Brain microvascular endothelial cell (primary cell): ENCODE data around the gene F13B.

Experiments
- DNase-seq: peaks from one replicate; pipeline ENCODE4 v3.0.0-alpha.2; 2020
- H3K27ac ChIP-seq: fragments of 250-450 bp; sonication (Bioruptor Pico); 2 replicates; pipeline ENCODE4 v1.5.1; 2020; ENCODE audit warnings: mild to moderate bottlenecking, moderate library complexity
- H3K27me3 ChIP-seq: fragments of 250-450 bp; sonication (Bioruptor Pico); replicated peaks from 2 replicates; pipeline ENCODE4 v1.5.1; 2020; ENCODE audit warnings: mild to moderate bottlenecking
- H3K36me3 ChIP-seq: fragments of 250-450 bp; sonication (Bioruptor Pico); replicated peaks from 2 replicates; pipeline ENCODE4 v1.5.1; 2020; ENCODE audit warnings: mild to moderate bottlenecking
- H3K4me3 ChIP-seq: 2 replicates; pipeline ENCODE4 v1.5.1; 2011; ENCODE audit warnings: low read depth, mild to moderate bottlenecking, control low read depth, low read length, moderate library complexity
- in situ Hi-C: cut with HindIII; loops from 2 replicates; pipeline ENCODE4 v1.10.0; 2017; ENCODE audit warnings: low sequenced_read_pairs, low pct_ligation_motif_present
- TF ChIP-seq, protein P1 (sequence below): IDR thresholded peaks from 2 replicates; pipeline ENCODE4 v1.5.1; 2011; ENCODE audit warnings: low read depth, mild to moderate bottlenecking, moderate library complexity, low read length, control low read depth, inconsistent platforms; ENCODE audit errors: missing control alignments

F13B gene

DNA sequence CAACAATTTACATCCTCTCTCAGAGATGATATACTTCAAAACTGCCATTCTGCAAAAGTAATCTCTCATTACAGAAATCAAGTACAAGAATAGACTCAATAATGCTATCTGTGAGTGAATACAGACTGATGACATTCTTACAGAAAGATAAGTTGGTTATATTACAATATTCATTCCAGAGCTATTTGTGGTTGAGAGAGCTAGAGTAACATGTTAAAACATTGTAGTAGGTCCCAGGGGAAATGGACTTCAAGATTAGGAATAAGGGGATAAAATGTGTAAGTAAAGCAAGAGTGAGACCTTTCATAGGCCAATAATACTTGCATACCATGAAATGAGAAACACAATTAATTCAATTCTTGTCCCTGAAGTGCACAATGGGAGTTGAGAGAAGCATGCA, 1.5 kb downstream of the F13B start:
- no peaks in the 10 kb centered on the region for H3K27me3 ChIP-seq
- H3K27ac ChIP-seq, result no peak overlapping the region
- no peak overlapping the region for H3K4me3 ChIP-seq
- no peaks in the 10 kb centered on the region for H3K36me3 ChIP-seq
- TF ChIP-seq, protein P1, sequence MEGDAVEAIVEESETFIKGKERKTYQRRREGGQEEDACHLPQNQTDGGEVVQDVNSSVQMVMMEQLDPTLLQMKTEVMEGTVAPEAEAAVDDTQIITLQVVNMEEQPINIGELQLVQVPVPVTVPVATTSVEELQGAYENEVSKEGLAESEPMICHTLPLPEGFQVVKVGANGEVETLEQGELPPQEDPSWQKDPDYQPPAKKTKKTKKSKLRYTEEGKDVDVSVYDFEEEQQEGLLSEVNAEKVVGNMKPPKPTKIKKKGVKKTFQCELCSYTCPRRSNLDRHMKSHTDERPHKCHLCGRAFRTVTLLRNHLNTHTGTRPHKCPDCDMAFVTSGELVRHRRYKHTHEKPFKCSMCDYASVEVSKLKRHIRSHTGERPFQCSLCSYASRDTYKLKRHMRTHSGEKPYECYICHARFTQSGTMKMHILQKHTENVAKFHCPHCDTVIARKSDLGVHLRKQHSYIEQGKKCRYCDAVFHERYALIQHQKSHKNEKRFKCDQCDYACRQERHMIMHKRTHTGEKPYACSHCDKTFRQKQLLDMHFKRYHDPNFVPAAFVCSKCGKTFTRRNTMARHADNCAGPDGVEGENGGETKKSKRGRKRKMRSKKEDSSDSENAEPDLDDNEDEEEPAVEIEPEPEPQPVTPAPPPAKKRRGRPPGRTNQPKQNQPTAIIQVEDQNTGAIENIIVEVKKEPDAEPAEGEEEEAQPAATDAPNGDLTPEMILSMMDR, result no peak
- in situ Hi-C loops, result no loop called here
- DNase-seq, result peak; percentile 3

DNA sequence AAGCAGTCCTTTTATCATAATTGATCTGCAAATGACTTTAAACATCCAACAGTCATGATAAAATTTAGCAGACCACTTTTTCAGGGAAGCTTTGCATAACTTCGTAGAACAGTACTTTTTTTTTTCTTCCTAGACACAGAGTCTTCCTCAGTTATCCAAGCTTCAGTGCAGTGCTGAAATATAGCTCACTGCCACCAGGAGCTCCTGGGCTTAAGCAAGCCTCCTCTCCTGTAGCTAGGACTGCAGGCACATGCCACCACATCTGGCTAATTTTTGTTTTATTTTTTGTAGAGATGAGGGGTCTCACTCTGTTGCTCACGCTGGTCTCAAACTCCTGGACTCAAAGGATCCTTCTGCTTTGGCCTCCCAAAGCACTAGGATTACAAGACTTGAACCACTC, 3.8 kb downstream of the F13B start:
- no peak overlapping the region for H3K4me3 ChIP-seq
- DNase-seq, result no peak
- no peaks in the 10 kb centered on the region for H3K27me3 ChIP-seq
- H3K27ac ChIP-seq, result no peak overlapping the region
- in situ Hi-C loops, result no loop called here
- H3K36me3 ChIP-seq, result no peaks in the 10 kb centered on the region
- TF ChIP-seq, protein P1, result peak; percentile 2

DNA sequence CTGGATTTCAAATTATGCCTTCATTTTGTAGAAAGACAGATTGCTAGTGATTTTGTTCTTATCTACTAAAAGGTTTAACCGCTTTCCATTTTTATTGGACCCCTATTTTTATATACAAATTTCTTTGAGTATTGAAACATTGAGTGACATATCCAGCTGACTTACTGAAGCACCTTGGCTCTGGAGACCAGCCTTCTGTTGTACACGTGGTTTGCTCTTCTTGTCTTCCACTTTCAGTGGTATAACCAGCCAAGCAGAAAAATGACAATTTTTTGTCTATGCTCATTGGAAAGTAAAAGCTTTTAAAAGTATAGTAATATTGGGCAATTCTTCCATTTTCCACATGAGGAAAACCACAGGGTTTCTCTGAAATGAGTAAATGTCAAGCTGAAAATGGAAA, 4.4 kb downstream of the F13B start:
- H3K4me3 ChIP-seq, result no peak overlapping the region
- TF ChIP-seq, protein P1, result no peak
- no peak for DNase-seq
- in situ Hi-C loops, result no loop called here
- no peaks in the 10 kb centered on the region for H3K36me3 ChIP-seq
- no peak overlapping the region for H3K27ac ChIP-seq
- H3K27me3 ChIP-seq, result no peaks in the 10 kb centered on the region

DNA sequence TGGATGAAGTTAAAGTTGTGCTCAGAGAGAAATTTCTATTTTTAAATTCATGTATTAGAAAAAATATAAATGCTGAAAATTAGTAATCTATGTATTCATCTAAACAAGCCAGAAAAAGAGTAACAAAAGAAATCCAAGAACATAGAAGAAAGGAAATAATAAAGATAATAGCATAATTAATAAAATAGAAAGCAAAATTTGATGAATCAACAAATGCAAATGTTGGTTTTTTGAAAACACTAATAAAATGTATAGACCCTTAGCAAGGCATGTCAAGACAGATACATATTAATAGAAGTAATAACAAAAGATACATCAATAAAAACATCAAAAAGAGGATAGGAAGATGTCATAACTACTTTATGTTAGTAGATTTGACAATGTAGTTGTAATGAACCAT, 18.0 kb downstream of the F13B start:
- in situ Hi-C loops, result no loop called here
- no peak for DNase-seq
- TF ChIP-seq, protein P1, result no peak
- H3K36me3 ChIP-seq, result no peaks in the 10 kb centered on the region
- no peak overlapping the region for H3K27ac ChIP-seq
- H3K4me3 ChIP-seq, result no peak overlapping the region
- H3K27me3 ChIP-seq, result no peaks in the 10 kb centered on the region

DNA sequence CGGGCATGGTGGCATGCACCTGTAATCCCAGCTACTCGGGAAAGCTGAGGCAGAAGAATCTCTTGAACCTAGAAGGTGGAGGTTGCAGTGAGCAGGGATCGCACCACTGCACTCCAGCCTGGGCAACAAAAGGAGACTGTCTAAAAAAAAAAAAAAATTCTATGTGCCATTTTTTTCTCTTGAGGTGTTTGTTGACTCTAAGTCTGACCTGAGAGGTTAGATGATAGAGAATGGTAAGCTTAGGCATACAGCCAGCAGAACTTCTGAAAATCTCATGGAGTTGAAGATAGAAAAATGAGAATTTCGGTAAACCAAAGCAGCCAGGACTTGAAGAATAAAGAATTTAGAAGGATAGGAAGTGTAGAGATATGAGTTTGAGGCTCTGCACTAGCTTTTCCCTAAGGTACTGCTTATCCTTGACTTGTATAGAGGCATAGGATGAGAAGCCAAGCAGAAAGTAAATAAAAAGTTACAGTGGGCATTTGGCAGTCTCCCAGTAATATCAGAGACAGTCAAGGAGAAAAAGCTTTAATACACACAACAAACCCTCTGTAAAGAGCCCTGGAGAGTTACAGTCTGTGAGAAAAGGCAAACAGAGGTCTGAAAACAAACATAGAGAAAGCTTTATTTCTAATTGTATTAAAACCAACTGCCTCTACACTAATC, 24.3 kb downstream of the F13B start:
- no peaks in the 10 kb centered on the region for H3K27me3 ChIP-seq
- H3K36me3 ChIP-seq, result no peaks in the 10 kb centered on the region
- in situ Hi-C loops, result no loop called here
- no peak overlapping the region for H3K4me3 ChIP-seq
- TF ChIP-seq, protein P1, result no peak
- DNase-seq, result no peak
- no peak overlapping the region for H3K27ac ChIP-seq
